HCT116 (cell line): ENCODE results near the gene HRG. TPM values are rescaled to one million over a fixed set of nuclear protein-coding genes. Genes with fewer than 3 reads are reported as not detected.

Experiments used
- ATAC-seq: fragments of 200-7000 bp; cut with Tn5 transposase; 2 replicates; pipeline ENCODE4 v1.9.1; 2020; ENCODE audit warnings: mild to moderate bottlenecking, moderate library complexity
- BruUV-seq: library from RNA; stranded (reverse); fragments of 400-500 nt; replicated peaks from 2 replicates; lab custom pipeline; 2021; lab: Mats Ljungman, UMichigan
- CTCF ChIA-PET: fragments of 300-600 bp; sonication (Branson Sonifier 250); formaldehyde crosslinking; loops from one replicate; lab custom pipeline; 2021; ENCODE audit warnings: antibody characterized with exemption; lab: Charles Lee
- POLR2A ChIA-PET: fragments of 300-600, 350-600 bp; sonication (Branson Sonifier 250); formaldehyde crosslinking; loops from one replicate; lab custom pipeline; 2021; ENCODE audit warnings: antibody characterized with exemption; lab: Charles Lee
- RAD21 ChIA-PET, 2 experiments: fragments of 300-600 bp; sonication (Branson Sonifier 250); formaldehyde crosslinking; loops; one replicate each; lab custom pipeline; 2023; ENCODE audit warnings: low total read pairs in 2 of 2; ENCODE audit not compliant: uncharacterized antibody in 2 of 2, unreplicated experiment in 2 of 2, low non-redundant PET in 1 of 2; lab: Charles Lee
- DNase-seq: peaks from one replicate; pipeline ENCODE4 v3.0.0-alpha.2; 2010; ENCODE audit warnings: low read depth, low spot score
- H2AFZ ChIP-seq: fragments of 200-600 bp; shearing (Covaris generic), sonication (generic); 2 replicates; pipeline ENCODE4 v1.6.1; 2017; ENCODE audit warnings: low read depth, mixed run types, mixed read lengths, antibody characterized with exemption, low read length; ENCODE audit not compliant: poor library complexity, severe bottlenecking
- H3K27ac ChIP-seq: 2 replicates; pipeline ENCODE4 v1.5.1; 2012; ENCODE audit warnings: low read depth, low read length
- H3K27me3 ChIP-seq: fragments of 200-600 bp; sonication (generic); 2 replicates; pipeline ENCODE4 v1.6.1; 2016; ENCODE audit warnings: mixed run types, low read length, mixed read lengths; ENCODE audit not compliant: insufficient read depth
- H3K36me3 ChIP-seq, 2 experiments: fragments of 200-500 bp in 1 of 2; fragments of 200-600 bp in 1 of 2; sonication (Bioruptor generic) in 1 of 2; sonication (generic) in 1 of 2; 2 replicates each; pipeline versions ENCODE4 v1.5.1 to v1.6.1; 2014 to 2016; ENCODE audit warnings: low read length in 2 of 2, inconsistent platforms in 1 of 2, mixed read lengths in 1 of 2, mixed run types in 1 of 2; ENCODE audit not compliant: insufficient read depth in 2 of 2, control insufficient read depth in 1 of 2
- H3K4me1 ChIP-seq, 2 experiments: fragments of 200-600 bp in 1 of 2; sonication (generic) in 1 of 2; 2 replicates each; pipeline versions ENCODE4 v1.5.1 to v1.6.1; 2012 to 2017; ENCODE audit warnings: low read length in 2 of 2, inconsistent platforms in 1 of 2, mild to moderate bottlenecking in 1 of 2, mixed read lengths in 1 of 2, mixed run types in 1 of 2, moderate library complexity in 1 of 2; ENCODE audit not compliant: insufficient read depth in 2 of 2, control insufficient read depth in 1 of 2
- H3K4me2 ChIP-seq: fragments of 200-600 bp; sonication (generic); 2 replicates; pipeline ENCODE4 v1.6.1; 2017; ENCODE audit warnings: mixed run types, low read length, mixed read lengths
- H3K4me3 ChIP-seq, 2 experiments: fragments of 200-600 bp in 1 of 2; sonication (generic) in 1 of 2; replicated peaks in 1 of 2; 2 replicates each; pipeline ENCODE4 v1.5.1; 2011 to 2016; ENCODE audit warnings: low read length in 2 of 2, control low read depth in 1 of 2, low read depth in 1 of 2, mild to moderate bottlenecking in 1 of 2, mixed read lengths in 1 of 2, mixed run types in 1 of 2
- H3K79me2 ChIP-seq: fragments of 200-600 bp; sonication (generic); 2 replicates; pipeline ENCODE4 v1.6.1; 2017; ENCODE audit warnings: mild to moderate bottlenecking, mixed run types, low read length, moderate library complexity, mixed read lengths; ENCODE audit not compliant: insufficient read depth
- H3K9ac ChIP-seq: fragments of 200-600 bp; sonication (generic); 2 replicates; pipeline ENCODE4 v1.6.1; 2016; ENCODE audit warnings: low read length, mixed read lengths
- H3K9me2 ChIP-seq: fragments of 200-600 bp; sonication (generic), shearing (Covaris generic); 2 replicates; pipeline ENCODE4 v1.6.1; 2017; ENCODE audit warnings: mixed run types, mild to moderate bottlenecking, moderate library complexity; ENCODE audit not compliant: insufficient read depth
- H3K9me3 ChIP-seq, 2 experiments: fragments of 200-500 bp in 1 of 2; fragments of 200-600 bp in 1 of 2; sonication (Bioruptor generic) in 1 of 2; sonication (generic) in 1 of 2; 2 replicates each; pipeline ENCODE4 v1.6.1; 2014 to 2017; ENCODE audit warnings: low read length in 2 of 2, mixed read lengths in 2 of 2, inconsistent platforms in 1 of 2, low read depth in 1 of 2, mild to moderate bottlenecking in 1 of 2, mixed run types in 1 of 2, moderate library complexity in 1 of 2; ENCODE audit not compliant: control insufficient read depth in 1 of 2, insufficient read depth in 1 of 2
- H4K20me1 ChIP-seq: fragments of 200-600 bp; sonication (generic), shearing (Covaris generic); 2 replicates; pipeline ENCODE4 v1.6.1; 2017; ENCODE audit warnings: mixed run types, mild to moderate bottlenecking, moderate library complexity; ENCODE audit not compliant: insufficient read depth
- ATF3 ChIP-seq: IDR thresholded peaks from 2 replicates; pipeline ENCODE4 v1.6.1; 2012
- CEBPB ChIP-seq: IDR thresholded peaks from 2 replicates; pipeline ENCODE4 v1.6.1; 2012; ENCODE audit warnings: low read depth
- ELF1 ChIP-seq: IDR thresholded peaks from 2 replicates; pipeline ENCODE4 v1.6.1; 2012; ENCODE audit warnings: low read depth, borderline replicate concordance
- FOSL1 ChIP-seq: IDR thresholded peaks from 2 replicates; pipeline ENCODE4 v1.6.1; 2012; ENCODE audit warnings: low read depth
- MAX ChIP-seq: IDR thresholded peaks from 2 replicates; pipeline ENCODE4 v1.6.1; 2012
- POLR2A ChIP-seq: IDR thresholded peaks from 2 replicates; pipeline ENCODE4 v1.7.0; 2011; ENCODE audit warnings: borderline replicate concordance; ENCODE audit not compliant: insufficient read depth, insufficient read length; ENCODE audit errors: extremely low read depth
- POLR2AphosphoS5 ChIP-seq: IDR thresholded peaks from 2 replicates; pipeline ENCODE4 v1.6.1; 2011; ENCODE audit warnings: mild to moderate bottlenecking, low read depth, low read length, moderate library complexity
- RAD21 ChIP-seq: IDR thresholded peaks from 2 replicates; pipeline ENCODE4 v1.6.1; 2012; ENCODE audit warnings: low read depth, mild to moderate bottlenecking
- SP1 ChIP-seq: IDR thresholded peaks from 2 replicates; pipeline ENCODE4 v1.6.1; 2012; ENCODE audit warnings: low read depth
- YY1 ChIP-seq: IDR thresholded peaks from 2 replicates; pipeline ENCODE4 v1.6.1; 2011; ENCODE audit warnings: low read length, low read depth, moderate library complexity, mild to moderate bottlenecking; ENCODE audit not compliant: insufficient replicate concordance; ENCODE audit errors: extremely low read depth
- ZBTB33 ChIP-seq: IDR thresholded peaks from 2 replicates; pipeline ENCODE4 v1.6.1; 2011; ENCODE audit warnings: mild to moderate bottlenecking, low read length, moderate library complexity; ENCODE audit not compliant: insufficient replicate concordance; ENCODE audit errors: extremely low read depth
- ZFX ChIP-seq: fragments of 450-650 bp; IDR thresholded peaks from 2 replicates; pipeline ENCODE4 v1.6.1; 2017
- ZNF274 ChIP-seq: fragments of 200-500 bp; sonication (Bioruptor generic); IDR thresholded peaks from 2 replicates; pipeline ENCODE4 v1.6.1; 2014; ENCODE audit warnings: mild to moderate bottlenecking, low read depth, low read length, inconsistent platforms
- intact Hi-C: fragments of 100-400 bp; cut with micrococcal nuclease; formaldehyde crosslinking; loops from 2 replicates; pipeline ENCODE4 v1.10.0; 2022
- total RNA-seq: library from RNA; stranded (reverse); gene quantifications from one replicate; pipeline ENCODE4 v1.2.1, GENCODE V29; 2021; ENCODE audit not compliant: unreplicated experiment

HRG gene
- total RNA-seq, 1 experiment from 2014 or later, result 0.42 TPM

GRCh38 chr3:186630950-186631641, 34.7 kb upstream of the HRG start:
- no peak overlapping the region for H3K4me2 ChIP-seq
- no peaks in the 10 kb centered on the region for H3K9me2 ChIP-seq
- ChIA-PET POLR2A (no interaction called here), RAD21 (no interaction called here), CTCF (interaction anchor here (0.7 kb wide), 1 partner anchor 14 kb away, joined by 3 read pairs; no protein-coding TSS in a partner anchor)
- intact Hi-C loops, result no loop called here
- no peaks in the 10 kb centered on the region for H3K36me3 ChIP-seq
- no peak overlapping the region for H3K9ac ChIP-seq
- H4K20me1 ChIP-seq, result no peaks in the 10 kb centered on the region
- no TSS peak for BruUV-seq
- H3K27ac ChIP-seq, result no peak overlapping the region
- no peak for ATAC-seq
- H3K9me3 ChIP-seq, result no peaks in the 10 kb centered on the region
- no peak for DNase-seq
- TF ChIP-seq SP1, result no peak
- no peak for TF ChIP-seq MAX
- no peak for TF ChIP-seq YY1
- no peak for TF ChIP-seq FOSL1
- no peak for TF ChIP-seq ZNF274
- no peak for TF ChIP-seq RAD21
- TF ChIP-seq ATF3, result no peak
- no peak for TF ChIP-seq ZBTB33
- TF ChIP-seq ZFX, result no peak
- no peak for TF ChIP-seq CEBPB
- no peak for TF ChIP-seq ELF1
- no peak for TF ChIP-seq POLR2AphosphoS5
- no peak for TF ChIP-seq POLR2A
- H3K4me1 ChIP-seq, result no peaks in the 10 kb centered on the region
- H3K27me3 ChIP-seq, result no peaks in the 10 kb centered on the region
- H2AFZ ChIP-seq, result no peak overlapping the region
- H3K79me2 ChIP-seq, result no peaks in the 10 kb centered on the region
- H3K4me3 ChIP-seq, result no peak overlapping the region
